ENCODE data around the gene TIMP3.

The TIMP3 gene

DNA sequence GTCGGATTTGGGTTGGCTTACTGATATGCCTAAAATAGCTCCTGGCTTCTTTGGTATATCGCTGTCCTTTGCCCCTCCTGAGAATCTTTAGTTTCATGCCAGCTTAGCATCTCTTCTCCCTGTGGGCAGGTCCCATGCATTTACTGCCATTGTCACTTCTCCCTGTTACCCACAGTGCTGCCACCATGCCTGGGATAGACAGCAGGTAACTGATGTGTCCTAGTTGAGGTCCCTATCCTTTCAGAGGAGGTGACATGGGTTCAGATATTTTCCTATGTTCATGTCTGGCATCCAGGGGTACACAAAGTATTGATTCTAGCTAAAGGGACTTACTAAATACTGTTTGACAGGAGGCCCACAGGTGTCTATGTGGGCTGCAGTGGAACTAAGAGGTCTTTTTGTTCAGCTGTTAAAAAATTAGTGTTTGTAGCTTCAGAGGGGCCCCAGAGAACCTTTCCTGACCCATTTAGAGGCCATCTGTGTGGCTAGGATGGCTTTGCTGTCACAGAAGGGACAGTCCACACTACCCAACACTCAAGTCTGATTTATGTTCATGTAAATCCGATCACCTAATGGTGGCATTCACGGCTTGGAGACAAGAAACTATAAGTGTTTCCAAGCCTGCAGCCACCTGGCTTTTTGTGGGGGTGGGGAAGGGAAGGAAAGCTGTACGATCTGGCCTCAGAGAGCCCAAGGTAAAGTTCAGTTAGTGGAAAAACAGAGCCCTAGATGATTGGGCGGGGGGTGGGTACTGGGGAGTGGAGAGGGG lies 8.5 kb downstream of the TIMP3 start:
- DNase-seq (ENCODE audit: low spot score) = no peak

DNA sequence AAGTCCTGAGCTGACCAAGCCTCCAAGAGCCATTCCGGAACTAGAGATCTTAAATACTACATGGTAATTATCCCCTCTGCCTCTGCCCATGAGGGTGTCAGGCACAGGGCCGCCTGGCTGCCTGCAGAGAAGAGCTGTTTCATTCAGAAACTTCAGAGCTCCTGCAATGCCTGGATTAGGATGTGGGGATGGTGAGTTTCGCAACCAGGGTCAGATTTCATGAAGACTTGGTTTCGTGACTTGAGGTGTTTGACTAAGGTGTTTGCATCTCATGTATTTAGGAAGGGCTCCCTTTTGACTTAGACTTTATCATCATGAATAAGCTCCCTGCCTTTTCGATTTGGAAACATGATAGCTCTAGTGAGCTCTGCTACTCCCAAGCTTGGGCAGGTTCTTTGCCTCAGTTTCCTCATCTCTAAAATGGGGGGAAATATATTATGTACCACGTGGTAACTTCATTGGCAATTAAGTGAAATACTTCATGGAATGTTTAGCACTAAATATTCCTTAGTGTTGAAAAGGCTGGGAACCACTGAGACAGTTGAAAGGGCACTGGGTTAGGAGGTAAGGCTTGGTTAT lies 9.1 kb downstream of the TIMP3 start:
- no peak for DNase-seq (ENCODE audit: low spot score)

DNA sequence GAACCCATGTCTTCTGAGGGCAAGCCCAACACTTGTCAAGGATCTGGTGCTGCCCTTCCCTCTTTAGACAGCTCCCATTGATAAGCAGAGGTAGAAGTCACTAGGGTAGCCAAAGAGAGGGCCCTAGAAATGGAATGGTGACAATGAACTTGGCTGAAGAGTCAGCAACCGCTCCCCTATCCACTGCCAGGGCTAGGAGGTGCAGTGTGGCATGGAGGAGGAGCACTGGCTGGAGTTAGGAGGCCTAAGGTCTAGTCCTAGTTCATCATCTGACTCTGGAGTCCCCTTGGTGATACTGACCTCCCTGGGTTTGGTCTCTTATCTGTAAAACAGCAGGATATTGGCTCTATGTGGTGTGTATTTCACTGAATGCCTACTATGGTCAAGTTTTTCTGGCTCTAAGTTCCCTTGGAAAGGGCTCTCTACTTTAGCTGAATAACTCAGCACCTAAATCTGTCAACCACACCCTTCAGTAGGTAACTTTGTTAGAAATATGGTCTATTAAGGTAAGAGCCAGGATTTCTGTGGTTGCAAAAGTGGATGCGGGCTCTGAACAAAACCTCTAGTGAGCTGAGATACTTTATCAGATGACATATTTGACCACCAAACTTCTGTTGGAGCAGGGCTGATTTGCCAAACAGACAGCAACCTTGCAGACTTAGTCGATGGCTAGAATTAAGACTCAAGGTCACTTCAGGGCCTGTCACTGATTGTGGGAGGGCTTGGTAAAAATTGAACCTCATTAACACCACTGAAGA lies 10.5 kb downstream of the TIMP3 start:
- DNase-seq (ENCODE audit: low spot score) = no peak

GRCh38 chr22:32814285-32814860 lies 12.9 kb downstream of the TIMP3 start:
- DNase-seq (ENCODE audit: low spot score) = no peak

- DNase-seq (ENCODE audit: low spot score) = no peak
Observed at GRCh38 chr22:32815059-32815458, 13.6 kb downstream of the TIMP3 start.

DNA sequence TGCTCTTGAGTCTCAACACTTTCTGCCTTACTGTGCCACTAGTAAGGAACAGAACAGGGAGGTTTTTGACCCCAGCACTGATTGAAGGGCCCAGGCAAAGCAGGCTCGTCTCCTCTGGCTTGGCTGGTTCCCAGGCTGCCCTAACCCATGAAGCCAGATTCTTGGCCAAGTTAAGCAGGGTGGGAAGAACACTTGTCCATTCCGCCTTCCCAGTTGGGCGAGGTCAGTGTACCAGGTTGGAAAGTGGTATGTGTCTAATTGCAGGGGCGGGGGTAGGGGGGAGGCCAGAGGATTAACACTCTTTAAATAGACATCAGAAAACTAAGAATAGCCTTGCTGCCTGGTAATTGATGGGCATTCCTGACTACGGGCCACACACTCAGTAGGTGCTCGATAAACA lies 14.4 kb downstream of the TIMP3 start:
- no peak for DNase-seq (ENCODE audit: low spot score)

- DNase-seq (ENCODE audit: low spot score) = no peak
Observed at GRCh38 chr22:32817137-32817730, 15.7 kb downstream of the TIMP3 start.

DNA sequence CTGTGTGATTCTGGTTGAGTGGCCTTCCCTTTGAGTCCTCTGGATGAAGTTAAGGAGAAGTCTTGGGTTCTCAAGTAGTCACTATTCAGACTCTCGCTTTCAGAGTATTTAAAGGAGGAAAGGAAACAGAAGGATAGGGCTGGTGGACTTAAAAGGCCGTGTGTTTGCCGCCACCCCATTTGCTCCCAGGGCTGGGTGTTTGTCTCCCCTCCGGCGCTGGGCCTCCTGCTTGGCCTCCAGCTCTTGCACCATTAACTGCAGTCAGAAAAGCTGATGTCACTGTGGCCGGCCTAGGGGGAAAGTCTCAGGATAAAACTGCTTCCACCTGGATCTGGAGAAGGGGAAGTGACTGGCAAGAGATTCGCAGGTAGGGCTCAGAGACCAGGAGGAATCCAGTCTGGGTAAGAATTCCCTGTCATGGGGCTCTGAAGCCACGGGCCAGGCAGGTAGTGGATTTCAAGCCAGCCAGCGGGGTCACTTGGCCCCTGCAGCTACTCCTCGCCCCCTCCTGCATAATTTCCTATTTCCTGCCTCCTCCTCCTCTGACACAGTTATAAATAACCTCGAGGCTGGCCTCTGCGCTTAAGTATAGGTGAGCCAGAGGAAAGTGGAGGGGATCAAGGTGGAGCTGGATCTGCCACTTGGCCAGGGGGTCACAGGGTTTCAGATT lies 17.1 kb downstream of the TIMP3 start:
- no peak for DNase-seq (ENCODE audit: low spot score)

DNA sequence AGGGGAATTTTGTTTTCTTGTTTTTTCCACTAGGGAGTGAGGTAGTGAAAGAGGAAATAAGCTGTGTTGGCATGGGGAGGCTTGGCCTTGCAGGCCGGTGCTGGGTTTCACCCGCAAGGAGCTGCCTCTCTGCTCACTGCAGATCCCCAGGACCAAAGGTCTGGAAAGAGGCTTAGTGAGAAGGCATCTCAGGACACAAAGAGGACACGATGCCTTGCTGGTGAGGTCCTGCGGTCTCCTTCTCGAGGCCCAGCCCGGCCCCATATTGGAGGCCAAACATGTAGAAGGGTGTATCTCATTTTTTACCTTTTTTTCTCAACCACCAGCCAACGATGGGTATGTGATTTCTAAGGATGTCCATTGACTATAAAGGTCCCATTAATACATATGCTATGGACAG lies 17.6 kb downstream of the TIMP3 start:
- no peak for DNase-seq (ENCODE audit: low spot score)

DNA sequence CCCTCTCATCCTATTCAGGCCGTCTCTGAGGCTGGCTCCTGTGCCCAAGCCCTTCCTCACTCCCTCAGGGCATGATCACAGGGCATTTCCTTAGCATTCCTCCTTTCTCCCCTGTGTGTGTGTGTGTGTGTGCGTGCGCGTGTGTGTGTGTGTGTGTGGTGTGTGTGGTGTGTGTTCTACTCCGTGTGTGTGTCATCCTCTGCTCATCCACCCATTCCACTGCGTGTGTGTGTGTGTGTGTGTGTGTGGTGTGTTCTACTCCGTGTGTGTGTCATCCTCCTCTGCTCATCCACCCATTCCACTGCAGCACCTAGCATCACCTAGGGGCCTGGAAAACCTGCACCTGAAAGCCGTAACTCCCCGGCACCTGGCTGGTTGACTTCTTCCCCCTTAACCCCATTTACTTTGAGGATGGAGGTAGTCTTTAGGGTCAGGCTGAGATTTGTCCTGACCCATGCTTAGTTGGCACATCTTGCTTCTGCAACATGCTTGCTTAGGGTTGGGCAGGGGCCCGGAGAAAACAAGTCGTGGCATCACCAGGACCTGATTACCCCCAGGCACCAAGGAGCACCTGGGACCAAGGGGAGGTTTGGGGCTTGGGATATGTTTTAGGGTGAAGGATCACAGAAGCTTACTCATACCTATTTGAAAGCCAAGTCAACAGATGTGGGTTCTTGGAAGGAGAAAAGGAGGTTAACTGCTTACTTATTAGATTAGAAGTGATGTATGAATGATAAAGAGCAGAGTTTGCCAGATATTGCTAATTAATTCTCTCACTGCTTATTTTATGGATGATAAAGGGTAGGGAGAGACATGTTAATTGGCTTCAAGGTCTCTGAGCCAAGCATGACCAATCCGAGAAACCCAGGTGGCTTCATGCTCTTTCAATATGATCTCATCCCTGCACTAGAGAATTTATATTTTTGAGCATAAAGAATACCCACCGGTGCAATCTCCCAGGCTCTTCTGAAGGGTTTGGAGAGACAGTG lies 18.9 kb downstream of the TIMP3 start:
- DNase-seq (ENCODE audit: low spot score) = no peak

GRCh38 chr22:32822179-32822877 lies 20.8 kb downstream of the TIMP3 start:
- DNase-seq (ENCODE audit: low spot score) = no peak

GRCh38 chr22:32823024-32823730 lies 21.7 kb downstream of the TIMP3 start:
- no peak for DNase-seq (ENCODE audit: low spot score)

GRCh38 chr22:32824531-32825312 lies 23.2 kb downstream of the TIMP3 start:
- no peak for DNase-seq (ENCODE audit: low spot score)

DNA sequence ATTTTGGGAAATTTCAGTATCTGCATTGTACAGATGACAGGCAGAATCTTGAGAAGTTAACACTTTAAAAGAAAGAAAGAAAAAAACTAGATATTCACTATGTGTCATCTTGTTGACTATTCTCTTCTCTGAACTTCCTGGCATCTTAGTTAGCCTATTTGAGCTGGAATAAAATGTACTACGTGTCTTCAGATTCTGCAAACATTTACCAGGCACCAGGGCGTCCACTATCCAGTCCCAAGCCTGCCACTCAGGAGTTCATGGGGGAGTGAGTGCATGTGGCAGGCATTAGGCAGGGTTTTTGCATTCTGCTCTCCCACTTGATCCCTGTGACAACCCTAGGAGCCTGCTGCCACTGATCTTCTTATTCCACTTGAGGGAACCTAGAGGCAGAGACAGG lies 25.0 kb downstream of the TIMP3 start:
- no peak for DNase-seq (ENCODE audit: low spot score)

- DNase-seq (ENCODE audit: low spot score) = no peak
Observed at GRCh38 chr22:32827049-32827602, 25.6 kb downstream of the TIMP3 start.

DNA sequence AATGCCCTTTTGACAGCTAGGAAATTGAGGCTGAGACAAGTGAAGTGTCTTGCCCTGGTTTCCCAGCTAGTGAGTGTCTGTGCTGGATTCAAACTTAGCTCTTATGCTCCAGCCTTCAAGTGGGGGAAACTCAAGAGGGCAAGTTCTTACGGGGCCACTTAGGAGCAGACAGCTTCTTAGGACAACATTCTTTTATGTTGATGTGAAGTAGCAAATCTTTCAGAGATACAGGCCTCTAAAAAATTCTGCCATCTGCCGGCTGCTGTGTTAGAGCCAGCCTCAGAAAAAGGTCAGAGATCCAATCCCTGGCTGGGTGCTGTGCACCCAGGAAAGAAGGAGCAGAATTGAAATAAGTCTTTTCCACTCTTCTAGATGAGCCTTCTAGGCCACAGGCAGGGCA lies 26.6 kb downstream of the TIMP3 start:
- no peak for DNase-seq (ENCODE audit: low spot score)

- DNase-seq (ENCODE audit: low spot score) = no peak
Observed at GRCh38 chr22:32828561-32828960, 27.1 kb downstream of the TIMP3 start.

GRCh38 chr22:32829451-32829851 lies 27.9 kb downstream of the TIMP3 start:
- no peak for DNase-seq (ENCODE audit: low spot score)

Measured in CD4-positive, alpha-beta T cell treated with Interleukin-2 at 100 ng/mL for 4 hours (primary cell).